Activated CD4-positive, alpha-beta T cell treated with anti-CD3 and anti-CD28 coated beads, Interleukin-2, amount 50 U/mL, for 48 hours (primary cell): ENCODE measurements around the gene SYNDIG1.

Experiments used
- DNase-seq, 2 experiments: peaks; one replicate each; pipeline ENCODE4 v3.0.0-alpha.2; 2020

SYNDIG1 gene

DNA sequence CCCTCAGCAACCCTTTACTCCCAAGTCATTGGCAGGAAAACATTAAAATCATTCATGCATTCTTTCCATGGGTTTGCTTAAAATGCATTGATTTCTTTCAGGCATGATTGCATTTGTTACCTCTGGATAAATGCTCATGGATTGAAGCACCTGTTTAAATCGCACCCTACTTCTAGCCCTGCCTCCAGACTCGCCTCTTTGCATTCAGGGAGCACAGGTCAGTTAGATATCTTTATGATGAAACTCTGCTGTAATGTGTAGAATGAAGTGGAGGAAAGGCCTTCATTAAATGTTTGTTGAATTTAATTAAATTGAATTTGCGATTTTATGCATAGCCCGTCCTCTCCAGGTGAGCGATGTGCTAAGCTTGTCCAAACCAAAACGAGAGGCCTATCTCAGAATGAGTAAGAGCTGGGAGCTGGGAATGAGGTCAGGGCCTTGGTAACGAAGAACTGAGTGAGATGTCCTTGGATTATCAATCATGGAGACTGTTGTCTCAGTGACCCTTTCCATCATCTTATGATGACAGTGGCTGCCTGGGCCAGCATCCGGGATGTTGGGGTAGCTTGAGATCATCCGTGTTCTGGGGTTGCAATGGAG lies 210.1 kb downstream of the SYNDIG1 start:
- no peak for DNase-seq

- DNase-seq: no peak
Measured at GRCh38 chr20:24681634-24682495, 212.4 kb downstream of the SYNDIG1 start.

GRCh38 chr20:24682496-24682985 lies 213.1 kb downstream of the SYNDIG1 start:
- DNase-seq: no peak

DNA sequence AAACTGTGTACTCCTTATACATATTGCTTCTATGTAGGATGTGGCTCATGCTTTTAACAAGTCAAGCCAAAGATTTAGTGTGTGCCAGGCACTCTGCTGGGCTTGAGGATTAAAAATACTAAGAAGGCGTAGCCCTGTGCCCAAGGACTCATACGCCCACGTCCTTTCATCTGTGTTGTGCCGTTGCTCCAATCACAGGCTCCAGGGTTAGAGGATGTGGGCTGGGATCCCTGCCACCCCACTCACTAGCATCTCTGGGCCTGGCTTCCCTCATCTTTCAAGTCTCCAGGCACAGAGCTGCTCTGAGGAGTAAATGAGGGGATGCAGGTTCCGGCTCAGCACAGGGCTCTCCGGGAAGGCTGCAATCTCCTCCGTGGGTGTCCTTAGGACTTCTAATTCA lies 214.2 kb downstream of the SYNDIG1 start:
- DNase-seq: no peak

- DNase-seq: no peak
Measured at GRCh38 chr20:24684421-24684871, 215.0 kb downstream of the SYNDIG1 start.

- DNase-seq: no peak
Measured at GRCh38 chr20:24684956-24685691, 215.7 kb downstream of the SYNDIG1 start.

- no peak for DNase-seq
Measured at GRCh38 chr20:24685736-24686135, 216.3 kb downstream of the SYNDIG1 start.

GRCh38 chr20:24686156-24686555 lies 216.7 kb downstream of the SYNDIG1 start:
- DNase-seq: no peak

DNA sequence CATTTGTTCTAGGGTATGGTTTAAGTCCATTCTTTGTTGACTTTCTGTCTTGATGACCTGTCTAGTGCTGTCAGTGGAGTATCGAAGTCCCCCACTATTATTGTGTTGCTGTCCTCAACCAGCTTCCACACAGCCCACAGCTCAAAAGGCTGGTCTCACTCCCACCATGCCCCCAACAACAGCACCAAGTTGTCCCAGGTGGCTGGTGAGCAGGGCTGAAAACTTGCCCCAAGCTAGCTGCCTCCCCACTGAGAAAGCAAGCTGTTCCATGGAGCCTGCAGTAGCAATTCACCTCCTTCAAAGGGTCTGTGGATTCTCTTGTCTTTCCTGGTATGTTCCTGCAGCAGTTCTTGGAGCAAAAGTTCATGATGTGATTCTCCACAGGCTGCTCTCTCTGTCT lies 221.0 kb downstream of the SYNDIG1 start:
- no peak for DNase-seq

DNA sequence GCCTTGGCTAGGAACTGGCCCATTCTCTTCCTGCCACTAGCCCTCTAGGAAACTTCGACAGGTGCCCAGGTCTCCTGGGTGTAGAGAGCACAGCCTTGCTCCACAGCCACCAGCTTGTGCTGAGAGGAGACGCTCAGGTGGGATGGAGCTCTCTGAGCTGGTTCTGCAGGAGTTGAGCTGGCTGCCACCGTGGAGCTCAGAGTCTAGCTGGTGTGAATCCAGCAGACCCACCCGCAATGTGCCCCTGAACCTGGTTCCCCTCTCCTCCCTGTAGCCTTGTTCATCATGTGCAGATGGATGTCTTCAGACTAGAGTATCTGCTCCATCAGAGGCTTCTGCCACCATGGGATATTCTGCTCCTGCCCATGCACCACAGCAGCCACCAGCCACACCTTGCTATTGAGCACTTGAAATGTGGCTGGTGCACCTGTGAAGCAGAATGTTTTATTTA lies 222.5 kb downstream of the SYNDIG1 start:
- DNase-seq: no peak

DNA sequence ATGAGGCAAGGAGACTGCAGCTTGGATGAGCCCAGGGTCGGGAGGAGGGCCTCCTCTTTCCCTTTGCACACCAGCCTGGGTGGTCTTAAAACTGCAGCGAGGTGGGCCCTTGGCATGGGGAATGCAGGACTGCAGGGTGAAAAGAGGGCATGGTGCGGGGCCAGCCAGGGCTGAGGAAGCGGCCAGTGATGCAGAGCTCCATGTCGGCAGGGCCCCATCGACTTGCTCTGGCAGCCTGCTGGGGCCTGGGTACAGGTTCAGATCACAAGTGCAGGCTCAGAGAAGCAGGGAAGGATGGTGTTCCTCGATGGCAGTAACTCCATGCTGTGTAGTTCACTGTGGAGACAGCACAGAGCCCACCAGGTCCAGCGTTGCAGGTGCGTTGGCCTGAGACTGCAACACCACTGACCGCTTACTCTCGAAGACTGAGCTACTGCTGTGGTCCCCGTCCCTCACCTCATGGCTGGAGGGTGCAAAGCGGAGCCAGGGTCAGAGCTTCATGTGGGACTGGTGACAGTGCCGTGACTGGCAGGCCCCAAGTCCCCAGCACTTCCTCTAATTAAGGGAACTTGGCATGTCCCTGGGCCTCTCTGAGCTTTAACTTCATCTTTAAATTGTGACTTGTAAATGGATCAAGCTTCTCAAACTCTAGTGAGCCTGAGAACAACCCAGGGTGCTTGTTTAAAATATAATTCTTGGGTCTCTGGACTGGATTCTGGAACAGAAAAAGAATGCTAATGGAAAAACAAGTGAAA lies 223.2 kb downstream of the SYNDIG1 start:
- DNase-seq: no peak

- DNase-seq: no peak
Measured at GRCh38 chr20:24693466-24694156, 224.2 kb downstream of the SYNDIG1 start.

DNA sequence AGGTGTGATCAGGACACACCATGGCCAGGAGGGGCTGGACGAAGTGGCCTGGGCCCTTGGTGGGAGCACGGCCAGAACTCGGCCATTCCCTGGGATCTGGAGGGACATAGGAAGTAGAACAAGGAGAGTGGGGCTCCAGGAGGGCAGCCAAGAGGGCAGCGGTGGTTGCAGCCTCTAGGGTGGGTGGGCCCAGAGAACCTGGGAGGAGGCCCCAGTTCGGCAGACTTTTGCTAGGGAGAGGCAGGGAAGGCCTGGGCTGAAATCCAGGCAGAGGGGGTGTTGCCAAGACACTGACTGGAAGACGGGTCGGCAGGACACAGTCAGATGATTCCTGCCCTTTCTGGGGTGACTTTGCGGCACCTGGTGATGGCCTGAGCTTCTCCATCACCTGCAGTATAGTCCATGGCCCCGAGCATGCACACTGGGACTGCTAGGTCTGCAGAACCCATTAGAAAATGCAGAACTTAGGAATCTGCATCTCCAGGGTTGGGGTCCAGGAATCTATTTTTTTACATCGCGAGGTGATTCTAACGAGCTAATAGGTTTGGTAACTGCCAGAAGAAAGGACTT lies 224.8 kb downstream of the SYNDIG1 start:
- DNase-seq: no peak

DNA sequence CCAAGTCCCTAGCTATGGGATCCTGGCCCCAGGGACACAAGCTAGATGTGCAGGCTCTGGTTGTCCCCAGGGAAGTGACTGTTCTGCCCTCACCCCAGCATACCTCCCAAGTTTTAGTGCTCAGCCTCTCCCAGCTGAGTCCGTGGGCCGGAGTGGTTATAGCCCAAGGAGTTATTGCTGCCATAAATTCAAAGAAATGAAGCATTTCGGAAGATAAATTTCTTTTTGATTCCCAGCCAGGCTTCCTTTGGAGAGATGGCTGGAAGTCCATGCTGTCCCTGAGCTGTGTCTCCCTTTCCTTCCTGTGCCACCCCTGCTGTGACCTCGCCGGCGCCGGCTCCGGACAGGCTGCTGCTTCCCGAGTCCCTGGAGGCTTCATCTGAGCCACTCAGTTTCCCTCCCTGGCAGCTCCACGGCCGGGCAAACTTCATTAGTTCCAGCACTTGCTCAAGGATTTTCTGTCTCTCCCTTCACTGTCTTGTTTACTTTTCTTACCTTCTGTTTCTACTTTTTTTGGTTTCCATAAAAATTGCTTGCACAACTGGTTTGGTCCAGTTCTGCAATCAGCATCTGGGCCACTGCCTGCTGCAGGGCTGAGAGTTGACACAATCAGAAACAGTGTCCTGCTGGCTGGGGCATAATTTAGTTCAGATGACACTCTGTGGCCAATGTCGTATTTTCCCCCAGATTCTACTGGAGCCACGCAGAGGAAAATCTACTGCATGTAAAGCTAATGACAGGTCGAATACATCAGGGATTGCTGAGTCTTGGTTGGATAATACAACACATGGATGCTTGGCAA lies 225.5 kb downstream of the SYNDIG1 start:
- no peak for DNase-seq

GRCh38 chr20:24695529-24696225 lies 226.2 kb downstream of the SYNDIG1 start:
- DNase-seq: no peak

DNA sequence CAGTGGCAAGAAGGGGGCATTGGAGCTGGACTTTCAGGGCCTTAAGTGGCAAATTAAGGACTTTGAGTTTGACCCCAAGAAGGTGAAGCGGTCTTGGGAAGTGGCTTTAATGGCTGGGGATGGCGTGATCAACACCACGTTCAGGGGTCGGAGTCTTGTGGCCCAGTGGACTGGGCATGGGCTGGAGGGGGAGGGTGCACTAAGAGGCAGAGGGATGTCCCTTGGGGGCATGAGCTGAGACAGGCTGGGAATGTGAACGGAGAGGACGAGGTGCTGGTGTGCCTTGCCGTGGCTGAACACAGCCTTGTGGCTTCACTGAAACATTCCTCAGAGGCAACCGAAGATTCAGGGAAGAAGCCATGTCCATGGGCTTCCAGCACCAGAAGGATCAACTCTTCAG lies 227.0 kb downstream of the SYNDIG1 start:
- DNase-seq: no peak

- no peak for DNase-seq
Measured at GRCh38 chr20:24697411-24697810, 228.0 kb downstream of the SYNDIG1 start.

- DNase-seq: no peak
Measured at GRCh38 chr20:24698189-24698588, 228.8 kb downstream of the SYNDIG1 start.

DNA sequence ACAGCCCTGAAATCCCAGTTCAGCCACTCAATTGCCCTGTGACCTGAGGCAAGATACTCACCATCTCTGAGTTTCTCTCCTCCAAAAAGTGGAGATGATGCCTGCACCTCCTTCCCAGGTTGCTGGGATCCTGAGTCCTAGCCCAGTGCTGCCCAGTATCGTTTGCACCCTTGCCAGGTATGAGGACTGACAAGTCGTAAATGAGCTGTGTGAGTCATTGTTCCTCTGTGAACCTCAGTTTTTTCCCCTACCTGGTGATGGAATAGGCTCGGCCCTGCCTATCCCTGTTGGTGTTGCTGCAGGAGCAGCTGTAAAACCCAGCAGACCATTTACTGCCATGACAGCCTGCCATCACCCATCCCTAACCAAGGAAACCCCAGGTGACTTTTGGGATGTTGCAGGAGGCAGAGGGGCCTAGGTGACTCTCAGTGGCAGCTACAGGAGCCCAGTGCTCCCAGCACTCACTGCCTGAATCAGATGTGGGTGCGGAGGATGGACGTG lies 229.3 kb downstream of the SYNDIG1 start:
- no peak for DNase-seq
